Activated CD4-positive, alpha-beta T cell treated with anti-CD3 and anti-CD28 coated beads, Interleukin-2, amount 50 U/mL, for 24 hours (primary cell): ENCODE results near the gene FAM184B.
"Not testable (repeated sequence)": the region's sequence is repeated elsewhere in the genome, so short reads cannot be mapped to it uniquely, and the experiment has no call there.

Source experiments
- DNase-seq, 2 donors: peaks; one replicate each; pipeline ENCODE4 v3.0.0-alpha.2; 2020; ENCODE audit warnings: low read depth in 1 of 2, low spot score in 1 of 2

Gene FAM184B

DNA sequence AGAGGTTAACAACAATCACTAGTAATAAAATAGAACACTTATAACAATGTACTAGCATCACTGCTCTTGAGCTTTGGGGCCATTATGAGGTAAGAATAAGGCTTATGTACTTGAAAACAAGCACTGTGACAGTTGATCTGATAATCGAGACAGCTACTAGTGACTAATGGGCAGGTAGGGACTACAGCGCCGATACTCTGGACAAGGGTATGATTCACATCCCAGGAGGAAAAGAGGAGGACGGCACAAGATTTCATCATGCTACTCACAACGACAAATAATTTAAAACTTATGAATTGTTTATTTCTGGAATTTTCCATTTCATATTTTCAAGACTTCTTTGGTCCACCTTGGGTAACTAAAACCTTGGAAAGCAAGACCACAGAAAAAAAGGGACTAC, 62.3 kb downstream of the FAM184B start:
- no peak for DNase-seq

GRCh38 chr4:17718471-17718870, 63.0 kb downstream of the FAM184B start:
- no peak for DNase-seq

DNA sequence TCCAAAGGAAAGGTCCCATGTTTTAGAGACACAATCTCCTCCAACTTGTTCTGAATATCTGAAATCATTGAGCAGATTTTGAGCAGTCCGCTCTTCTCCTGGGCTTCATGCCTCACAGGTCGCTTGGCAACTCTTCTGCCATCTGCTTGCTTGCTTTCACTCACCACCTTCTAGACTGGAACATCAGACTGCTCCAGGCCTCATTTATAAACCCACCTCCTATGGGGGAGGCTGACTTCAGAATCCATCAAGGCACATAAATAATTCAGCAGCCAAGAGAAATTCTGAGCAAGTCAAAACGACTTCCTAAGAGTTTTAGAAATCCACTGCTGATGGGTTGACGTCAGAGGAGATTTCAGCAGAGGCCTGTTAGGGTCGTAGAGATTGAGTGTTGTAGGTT, 64.1 kb downstream of the FAM184B start:
- no peak for DNase-seq

DNA sequence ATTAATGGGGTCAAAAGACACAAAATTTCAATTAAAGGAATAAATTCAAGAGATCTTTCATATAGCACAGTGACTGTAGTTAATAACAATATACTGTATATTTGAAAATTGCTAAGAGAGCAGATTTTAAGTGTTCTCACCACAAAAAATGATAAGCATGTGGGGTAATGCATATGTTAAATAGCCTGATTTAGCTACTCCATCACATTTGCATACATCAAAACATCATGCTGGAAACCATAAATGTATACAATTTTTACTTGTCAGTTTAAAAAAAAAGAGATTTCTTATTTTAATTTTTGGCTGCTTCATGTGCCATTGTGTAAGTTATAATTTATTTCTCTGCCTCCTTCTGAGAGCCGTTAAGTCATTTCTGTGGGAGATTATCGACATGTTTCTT, 65.9 kb downstream of the FAM184B start:
- DNase-seq, result no peak

DNA sequence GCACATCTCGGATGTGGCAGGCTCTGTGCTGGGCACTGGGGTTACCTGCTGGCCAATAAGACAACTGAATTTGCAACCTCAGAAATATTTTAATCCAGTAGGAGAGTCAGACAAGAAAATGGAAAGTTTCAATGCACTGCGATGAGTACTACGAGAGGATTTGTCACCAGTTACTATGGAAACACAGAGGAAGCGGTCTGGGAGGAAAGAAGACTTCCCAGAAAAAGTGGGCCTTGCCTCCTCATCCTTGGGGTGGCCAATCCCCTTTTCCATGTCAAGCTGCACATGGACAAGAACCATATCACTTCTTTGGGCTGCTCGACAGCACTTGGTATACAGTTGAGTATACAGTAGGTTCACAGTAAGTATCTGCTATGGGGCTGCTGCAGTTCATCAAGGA, 67.6 kb downstream of the FAM184B start:
- no peak for DNase-seq

DNA sequence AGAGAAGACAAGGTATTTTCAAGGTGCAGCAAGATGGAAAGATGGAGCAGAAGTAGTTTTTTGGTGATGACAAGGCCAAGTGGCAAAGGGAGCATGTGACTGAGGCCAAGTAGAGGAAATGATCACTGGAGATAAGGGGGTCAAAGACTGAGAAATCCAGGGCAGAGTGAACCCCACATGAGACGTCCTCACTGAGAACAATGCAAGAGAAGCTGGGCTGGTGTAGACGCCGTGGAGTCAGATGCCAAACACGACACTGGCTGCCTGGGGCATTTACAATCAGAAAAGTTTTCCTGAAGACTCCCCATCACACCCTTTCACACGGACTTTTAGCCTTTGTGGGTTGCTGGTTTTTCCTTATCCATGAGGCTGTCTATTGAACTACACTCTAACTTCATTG, 69.3 kb downstream of the FAM184B start:
- DNase-seq, result no peak

- not testable (repeated sequence) for DNase-seq
These were observed 70.2 kb downstream of the FAM184B start for GRCh38 chr4:17711206-17711605.

- DNase-seq, result no peak
These were observed 71.7 kb downstream of the FAM184B start for GRCh38 chr4:17709763-17710068.

- DNase-seq, result no peak
These were observed 72.2 kb downstream of the FAM184B start for GRCh38 chr4:17708992-17709762.

- no peak for DNase-seq
These were observed 73.8 kb downstream of the FAM184B start for GRCh38 chr4:17707671-17708070.

DNA sequence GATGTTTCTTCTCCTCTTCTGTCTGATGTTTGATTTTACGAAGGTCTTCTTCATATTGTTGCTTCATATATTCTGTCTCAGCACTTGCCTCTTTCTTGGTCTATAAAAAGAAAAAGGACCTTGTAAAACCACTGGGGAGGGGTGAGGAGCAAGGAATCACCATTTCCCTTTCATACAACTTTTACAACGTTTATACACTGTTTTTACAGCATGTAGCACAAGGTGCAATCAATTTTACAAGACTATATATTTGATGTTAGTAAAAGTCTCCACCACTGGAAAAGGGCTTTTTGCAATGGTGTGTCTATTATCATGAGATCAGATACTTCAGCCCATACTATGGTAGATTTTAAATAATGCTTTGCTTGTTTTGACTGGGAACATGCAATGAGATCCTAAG, 76.3 kb downstream of the FAM184B start:
- no peak for DNase-seq

DNA sequence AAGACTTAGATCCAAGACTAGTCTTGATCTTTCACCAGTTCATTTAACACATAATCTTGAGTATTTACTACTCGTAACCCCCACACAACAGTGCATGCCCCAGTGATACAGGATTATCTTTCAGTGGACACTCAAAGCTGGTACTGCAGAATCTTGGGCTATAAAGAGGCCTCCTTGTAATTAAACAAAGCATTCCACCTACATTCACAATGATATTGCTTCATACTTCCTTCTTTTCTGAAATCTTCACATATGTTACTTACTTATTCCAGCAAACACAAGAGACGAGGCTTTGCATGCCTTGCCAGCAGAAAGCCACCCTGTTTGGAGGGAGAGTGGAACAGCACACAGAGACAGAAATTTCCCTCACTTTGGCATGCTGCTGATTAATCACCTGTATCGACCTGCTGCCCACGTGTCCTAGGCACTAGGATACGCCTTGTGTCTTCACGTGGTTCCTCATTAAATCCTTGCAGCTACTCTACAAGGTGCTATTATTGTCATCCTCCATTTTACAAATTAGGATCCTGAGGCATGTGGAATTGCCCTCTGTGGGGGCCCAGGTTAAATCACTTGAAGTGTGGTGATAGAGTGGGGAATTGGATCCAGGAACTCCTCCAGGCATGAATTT, 77.3 kb downstream of the FAM184B start:
- no peak for DNase-seq

GRCh38 chr4:17702641-17703040, 78.8 kb downstream of the FAM184B start:
- no peak for DNase-seq

DNA sequence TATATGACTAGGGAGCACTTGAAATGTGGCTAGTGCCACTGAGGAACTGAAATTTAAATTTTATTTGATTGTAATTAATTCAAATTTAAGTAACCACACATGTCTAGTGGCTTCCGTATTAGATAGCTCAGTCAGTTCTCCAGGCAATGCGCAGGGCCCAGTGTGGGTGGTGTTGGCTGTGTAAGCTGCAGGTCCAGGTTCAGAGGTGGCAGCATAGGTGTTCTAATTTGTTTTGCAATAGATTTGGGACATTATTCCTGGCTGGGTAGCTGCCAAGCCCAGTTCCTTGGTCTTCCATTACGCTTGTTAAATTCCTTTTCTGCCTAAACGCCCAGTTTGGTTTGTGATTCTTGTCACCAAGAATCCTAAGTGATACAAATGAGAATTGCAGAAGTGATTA, 79.5 kb downstream of the FAM184B start:
- DNase-seq, result no peak

- no peak for DNase-seq
These were observed 80.1 kb downstream of the FAM184B start for GRCh38 chr4:17701138-17701839.

DNA sequence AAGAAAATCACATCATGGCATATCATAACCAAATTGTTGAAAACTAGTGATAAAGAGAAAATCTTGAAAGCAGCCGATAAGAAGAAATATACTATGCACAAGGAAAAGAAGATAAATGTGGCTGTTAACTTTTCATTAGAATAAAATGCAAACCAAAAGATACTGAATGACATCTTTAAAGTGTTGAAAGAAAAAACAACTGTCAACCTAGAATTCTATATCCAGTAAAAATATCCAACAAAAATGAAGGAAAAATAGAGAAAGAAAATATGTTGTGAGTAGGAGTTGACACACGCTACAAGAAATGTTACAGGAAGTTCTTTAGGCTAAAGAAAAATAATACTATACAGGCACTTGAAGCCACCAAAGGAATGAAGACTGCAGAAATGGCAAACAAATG, 82.0 kb downstream of the FAM184B start:
- DNase-seq, result no peak

DNA sequence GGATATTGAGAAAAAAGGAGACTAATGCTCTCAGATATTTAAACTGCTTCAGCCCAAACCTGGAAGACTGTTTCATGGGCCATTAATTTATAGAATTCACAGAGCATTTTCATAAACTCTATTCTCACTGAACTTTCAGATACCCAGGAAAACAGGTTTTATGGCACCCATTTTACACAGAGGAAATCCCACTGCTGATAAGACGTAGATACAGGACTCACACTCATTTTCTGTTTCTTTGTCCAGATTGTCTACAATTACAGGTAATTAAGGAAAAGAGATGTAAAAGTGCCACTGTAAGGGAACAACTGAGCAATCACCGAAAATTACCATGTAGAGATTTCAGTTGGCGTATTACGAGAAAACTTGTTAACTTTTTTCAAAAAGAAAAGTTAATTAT, 83.3 kb downstream of the FAM184B start:
- DNase-seq, result no peak

- no peak for DNase-seq
These were observed 86.1 kb downstream of the FAM184B start for GRCh38 chr4:17695341-17695740.

GRCh38 chr4:17694552-17694951, 86.9 kb downstream of the FAM184B start:
- no peak for DNase-seq

GRCh38 chr4:17690898-17691297, 90.5 kb downstream of the FAM184B start:
- DNase-seq, result no peak

DNA sequence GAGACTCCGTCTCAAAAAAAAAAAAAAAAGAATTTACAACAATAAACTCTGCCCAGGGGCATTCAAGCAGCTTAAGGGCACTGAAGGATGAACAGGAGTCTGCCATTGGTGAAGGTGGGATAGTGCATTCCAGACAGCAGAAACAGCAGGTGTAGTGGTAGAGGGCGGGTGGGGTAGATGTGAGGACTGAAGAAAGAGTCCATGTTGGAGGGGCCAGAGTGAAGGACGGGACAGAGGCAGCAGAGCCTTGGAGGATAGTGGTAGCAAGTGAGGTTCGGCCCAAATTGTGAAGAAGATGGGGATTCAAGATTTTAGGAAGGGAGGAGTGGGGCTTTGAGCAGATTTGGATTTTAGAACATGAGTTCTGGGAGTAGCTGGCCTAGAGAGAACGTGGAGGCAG, 91.3 kb downstream of the FAM184B start:
- DNase-seq, result no peak

DNA sequence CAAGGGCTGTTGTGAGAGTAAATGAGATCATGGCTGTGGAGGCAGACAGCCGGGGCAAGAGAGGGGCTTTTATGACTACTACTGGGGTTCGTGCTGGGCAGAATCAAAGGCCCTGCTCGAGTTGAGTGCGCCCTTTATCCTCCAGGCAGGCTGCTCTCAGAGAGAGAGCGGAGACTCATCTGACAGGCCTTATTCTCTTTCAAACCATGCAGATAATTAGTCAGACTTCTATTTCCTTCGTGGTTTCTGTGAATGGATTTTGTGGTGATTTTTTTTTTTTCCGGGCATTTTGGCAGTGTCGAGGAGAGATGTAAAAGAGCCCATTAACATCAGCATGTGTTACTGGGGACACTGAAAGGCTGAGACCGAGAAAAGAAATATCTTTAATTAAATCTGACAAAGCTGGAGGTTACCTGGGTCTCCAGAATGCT, 93.4 kb downstream of the FAM184B start:
- no peak for DNase-seq
